CD4-positive, alpha-beta T cell (primary cell): ENCODE measurements around the gene CTRB2. TPM values are rescaled to one million over a fixed set of nuclear protein-coding genes. Genes with fewer than 3 reads are reported as not detected.

Experiments
- ATAC-seq: fragments of 200-7000 bp; cut with Tn5 transposase; one replicate; pipeline ENCODE4 v1.10.0; 2022; ENCODE audit warnings: mild to moderate bottlenecking; ENCODE audit not compliant: poor library complexity
- CTCF ChIA-PET: fragments of 350-600 bp; sonication (Branson Sonifier 250); formaldehyde crosslinking; loops from one replicate; lab custom pipeline; 2021; ENCODE audit warnings: antibody characterized with exemption, inconsistent platforms; lab: Charles Lee
- POLR2A ChIA-PET: fragments of 350-600 bp; sonication (Branson Sonifier 250); formaldehyde crosslinking; loops from one replicate; lab custom pipeline; 2021; ENCODE audit warnings: antibody characterized with exemption, inconsistent platforms; lab: Charles Lee
- DNase-seq, 14 experiments: peaks; one replicate each; pipeline ENCODE4 v3.0.0-alpha.2; 2013 to 2020; ENCODE audit warnings: mixed read lengths in 2 of 14
- H3K27ac ChIP-seq, 2 donors: one replicate each; pipeline versions ENCODE4 v1.5.1 to v1.7.0; 2013; ENCODE audit warnings: low read length in 2 of 2, low read depth in 1 of 2, mild to moderate bottlenecking in 1 of 2
- H3K27me3 ChIP-seq, 2 experiments: 1 replicate in 1 of 2; 2 replicates in 1 of 2; pipeline versions ENCODE4 v1.6.1 to v1.7.0; 2013; ENCODE audit warnings: low read length in 2 of 2, control low read depth in 1 of 2, mild to moderate bottlenecking in 1 of 2, moderate library complexity in 1 of 2; ENCODE audit not compliant: insufficient read depth in 2 of 2, control insufficient read depth in 1 of 2
- H3K36me3 ChIP-seq: one replicate; pipeline ENCODE4 v1.6.1; 2013; ENCODE audit warnings: low read length, control low read depth; ENCODE audit not compliant: insufficient read depth
- H3K4me1 ChIP-seq: one replicate; pipeline ENCODE4 v1.6.1; 2013; ENCODE audit warnings: low read length, control low read depth; ENCODE audit not compliant: insufficient read depth
- H3K4me3 ChIP-seq: one replicate; pipeline ENCODE4 v1.5.1; 2013; ENCODE audit warnings: mild to moderate bottlenecking, low read length, moderate library complexity
- H3K9me3 ChIP-seq, 2 experiments: 1 replicate in 1 of 2; 2 replicates in 1 of 2; pipeline versions ENCODE4 v1.6.1 to v1.7.0; 2013; ENCODE audit warnings: low read length in 2 of 2, mild to moderate bottlenecking in 2 of 2, control low read depth in 1 of 2, moderate library complexity in 1 of 2; ENCODE audit not compliant: control insufficient read depth in 1 of 2, insufficient read depth in 1 of 2
- H3K27ac Mint-ChIP-seq: one replicate; pipeline ENCODE4 v1.8.0; 2020; ENCODE audit warnings: mixed read lengths
- H3K27me3 Mint-ChIP-seq: one replicate; pipeline ENCODE4 v1.8.0; 2021; ENCODE audit warnings: mixed read lengths
- H3K36me3 Mint-ChIP-seq: one replicate; pipeline ENCODE4 v1.8.0; 2021; ENCODE audit warnings: low read depth, mixed read lengths
- H3K4me1 Mint-ChIP-seq: one replicate; pipeline ENCODE4 v1.8.0; 2021; ENCODE audit warnings: low read depth, mixed read lengths
- H3K4me3 Mint-ChIP-seq: one replicate; pipeline ENCODE4 v1.8.0; 2020; ENCODE audit warnings: mild to moderate bottlenecking, mixed read lengths
- H3K9me3 Mint-ChIP-seq: one replicate; pipeline ENCODE4 v1.8.0; 2020; ENCODE audit warnings: mixed read lengths
- intact Hi-C, 2 experiments: fragments of 100-400 bp; cut with DNase I in 1 of 2; cut with micrococcal nuclease in 1 of 2; formaldehyde crosslinking; loops; one replicate each; pipeline versions ENCODE4 v1.15.1 to v1.9.0; 2023 to 2025; cut with DNase I, micrococcal nuclease
- total RNA-seq, 174 experiments: library from RNA in 2 of 174; stranded (reverse) in 2 of 174; gene quantifications; one replicate each; pipeline ENCODE4 v1.2.3 and lab custom pipeline; 2021 to 2026
- TF ChIP-seq, protein P1 (sequence below): fragments of 200-600 bp; IDR thresholded peaks from one replicate; pipeline ENCODE4 v1.8.0; 2022; ENCODE audit warnings: antibody characterized with exemption, mild to moderate bottlenecking

Gene CTRB2
- total RNA-seq, 2 experiments from 2014 or later: not detected

DNA sequence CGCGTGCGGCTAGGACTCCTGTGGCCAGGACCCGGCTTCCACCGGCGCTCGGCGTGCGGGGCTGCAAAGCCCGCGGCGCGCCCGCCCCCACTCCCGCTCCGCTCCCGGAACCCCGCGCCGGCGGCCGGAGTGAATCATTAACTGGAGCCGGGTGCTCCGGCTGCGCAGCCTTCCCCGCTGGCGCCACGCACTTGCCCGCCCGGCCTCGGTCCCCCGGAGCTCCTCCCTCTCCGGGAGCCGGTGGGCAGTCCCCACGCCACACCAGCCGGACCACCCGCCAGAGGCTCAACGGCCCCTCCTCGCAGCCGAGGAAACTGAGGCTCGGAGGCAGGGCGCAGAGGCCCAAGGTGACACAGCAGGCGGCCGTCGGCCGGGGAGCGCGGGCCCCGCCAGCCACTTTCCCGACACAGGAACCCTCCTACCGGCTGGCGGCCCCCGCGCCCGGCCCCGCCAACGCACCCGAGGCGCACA is 43.9 kb upstream of the CTRB2 start:
- no peak for DNase-seq
- H3K27me3 ChIP-seq: peaks cover 40 to 53% of the 10 kb centered on the region in 2 experiments
- peaks cover 13% of the 10 kb centered on the region for H3K4me1 ChIP-seq
- no peaks in the 10 kb centered on the region for H3K9me3 Mint-ChIP-seq
- peaks cover 5% of the 10 kb centered on the region for H3K4me1 Mint-ChIP-seq
- H3K27me3 Mint-ChIP-seq: peaks cover 40% of the 10 kb centered on the region
- no peak overlapping the region for H3K27ac Mint-ChIP-seq
- POLR2A ChIA-PET: no interaction called here
- CTCF ChIA-PET: no interaction called here
- H3K36me3 ChIP-seq: no peaks in the 10 kb centered on the region
- no peak overlapping the region for H3K27ac ChIP-seq
- intact Hi-C loops: no loop called here
- peak overlapping the region; percentile 10 for H3K4me3 ChIP-seq
- no peaks in the 10 kb centered on the region for H3K36me3 Mint-ChIP-seq
- no peak for ATAC-seq
- H3K4me3 Mint-ChIP-seq: peak overlapping the region; percentile 77
- TF ChIP-seq, protein P1, sequence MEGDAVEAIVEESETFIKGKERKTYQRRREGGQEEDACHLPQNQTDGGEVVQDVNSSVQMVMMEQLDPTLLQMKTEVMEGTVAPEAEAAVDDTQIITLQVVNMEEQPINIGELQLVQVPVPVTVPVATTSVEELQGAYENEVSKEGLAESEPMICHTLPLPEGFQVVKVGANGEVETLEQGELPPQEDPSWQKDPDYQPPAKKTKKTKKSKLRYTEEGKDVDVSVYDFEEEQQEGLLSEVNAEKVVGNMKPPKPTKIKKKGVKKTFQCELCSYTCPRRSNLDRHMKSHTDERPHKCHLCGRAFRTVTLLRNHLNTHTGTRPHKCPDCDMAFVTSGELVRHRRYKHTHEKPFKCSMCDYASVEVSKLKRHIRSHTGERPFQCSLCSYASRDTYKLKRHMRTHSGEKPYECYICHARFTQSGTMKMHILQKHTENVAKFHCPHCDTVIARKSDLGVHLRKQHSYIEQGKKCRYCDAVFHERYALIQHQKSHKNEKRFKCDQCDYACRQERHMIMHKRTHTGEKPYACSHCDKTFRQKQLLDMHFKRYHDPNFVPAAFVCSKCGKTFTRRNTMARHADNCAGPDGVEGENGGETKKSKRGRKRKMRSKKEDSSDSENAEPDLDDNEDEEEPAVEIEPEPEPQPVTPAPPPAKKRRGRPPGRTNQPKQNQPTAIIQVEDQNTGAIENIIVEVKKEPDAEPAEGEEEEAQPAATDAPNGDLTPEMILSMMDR: no peak
- H3K9me3 ChIP-seq: peaks cover 0 to 20% of the 10 kb centered on the region in 2 experiments

DNA sequence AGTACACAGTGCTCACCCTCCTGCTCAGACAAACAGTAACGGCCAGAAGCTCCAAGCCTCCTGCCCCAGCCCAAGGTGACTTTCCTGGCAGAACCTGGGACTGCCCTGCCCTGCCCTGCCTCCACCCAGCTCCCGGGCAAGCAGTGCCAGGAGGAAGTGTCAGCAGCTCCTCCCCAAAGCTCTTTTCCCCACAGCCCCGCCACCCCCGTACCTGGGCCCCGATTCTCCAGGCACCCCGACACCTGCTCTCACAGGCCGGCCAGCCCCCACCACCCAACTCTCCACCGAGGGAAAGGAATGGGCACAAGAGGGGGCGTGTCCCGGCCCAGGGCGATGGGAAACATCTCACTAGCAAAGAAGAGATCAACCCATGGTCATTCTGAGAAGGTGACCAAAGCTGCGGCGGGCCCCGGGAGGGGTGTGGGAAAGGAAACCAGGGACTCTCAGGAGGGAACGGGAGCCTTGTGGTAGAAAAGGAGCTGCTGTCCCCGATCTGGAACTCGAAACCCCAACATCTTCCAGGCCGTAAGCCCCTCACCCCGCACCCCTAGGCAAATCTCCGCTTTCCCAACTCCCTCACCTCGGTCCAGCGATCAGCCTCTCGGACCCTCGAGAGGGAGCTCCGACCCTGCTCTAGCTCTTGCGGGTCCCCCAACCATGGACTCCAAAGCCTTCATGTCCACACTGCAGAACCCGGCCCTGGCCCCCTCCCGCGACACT is 43.3 kb upstream of the CTRB2 start:
- H3K4me3 ChIP-seq: peak overlapping the region; percentile 10
- intact Hi-C loops: no loop called here
- peak overlapping the region; percentile 77 for H3K4me3 Mint-ChIP-seq

DNA sequence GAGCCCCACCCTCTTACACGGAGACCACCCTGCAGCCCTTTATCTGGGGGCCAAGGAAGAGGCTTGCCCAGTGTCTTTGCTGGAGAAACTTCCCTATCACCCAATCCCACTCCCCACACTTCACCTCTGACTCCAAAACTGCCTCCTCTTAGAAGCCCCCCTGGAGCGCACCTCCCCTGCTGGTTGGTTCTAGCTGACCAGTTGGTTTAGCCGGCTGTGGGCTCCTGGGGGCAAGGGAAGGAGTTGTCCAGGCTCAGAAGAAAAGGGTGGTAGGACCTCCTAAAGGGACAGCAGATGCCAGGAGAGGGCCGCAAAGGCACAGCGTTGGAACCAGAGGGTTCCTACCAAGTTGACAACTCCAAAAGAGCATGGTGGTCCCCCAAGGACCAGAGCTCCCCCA is 42.5 kb upstream of the CTRB2 start:
- Histone ChIP-seq H3K4me3 (no peak overlapping the region), H3K9me3 (peaks cover 0 to 19% of the 10 kb centered on the region in 2 experiments), H3K4me1 (peaks cover 13% of the 10 kb centered on the region), H3K36me3 (no peaks in the 10 kb centered on the region), H3K27me3 (peaks cover 36 to 45% of the 10 kb centered on the region in 2 experiments), H3K27ac (no peak overlapping the region)
- ChIA-PET POLR2A (no interaction called here), CTCF (no interaction called here)
- Mint-ChIP-seq H3K4me3 (no peak overlapping the region), H3K27ac (no peak overlapping the region), H3K4me1 (peaks cover 5% of the 10 kb centered on the region), H3K9me3 (no peaks in the 10 kb centered on the region), H3K27me3 (peaks cover 32% of the 10 kb centered on the region), H3K36me3 (no peaks in the 10 kb centered on the region)
- ATAC-seq (no peak), DNase-seq (no peak)
- intact Hi-C loops: no loop called here
- TF ChIP-seq, protein P1: no peak

More for the DNA sequence above, 43.3 kb upstream of the CTRB2 start:
- DNase-seq: no peak
- H3K27ac ChIP-seq: no peak overlapping the region
- peaks cover 13% of the 10 kb centered on the region for H3K4me1 ChIP-seq
- Mint-ChIP-seq H3K9me3 (no peaks in the 10 kb centered on the region), H3K27ac (no peak overlapping the region), H3K4me1 (peaks cover 5% of the 10 kb centered on the region), H3K36me3 (no peaks in the 10 kb centered on the region), H3K27me3 (peaks cover 40% of the 10 kb centered on the region)
- peaks cover 39 to 53% of the 10 kb centered on the region in 2 experiments for H3K27me3 ChIP-seq
- H3K9me3 ChIP-seq: peaks cover 0 to 19% of the 10 kb centered on the region in 2 experiments
- H3K36me3 ChIP-seq: no peaks in the 10 kb centered on the region
- TF ChIP-seq, protein P1: no peak
- ChIA-PET CTCF (no interaction called here), POLR2A (no interaction called here)
- no peak for ATAC-seq
